NB4 (cell line): ENCODE measurements around the gene ACTR3C.

Experiments used
- CTCF ChIP-seq: IDR thresholded peaks from one replicate; pipeline ENCODE4 v1.5.1; 2012; ENCODE audit warnings: low read depth, low read length
- MYC ChIP-seq: IDR thresholded peaks from 2 replicates; pipeline ENCODE4 v1.6.1; 2011; ENCODE audit warnings: low read depth, low read length
- POLR2A ChIP-seq: IDR thresholded peaks from 2 replicates; pipeline ENCODE4 v1.6.1; 2011; ENCODE audit warnings: mild to moderate bottlenecking; ENCODE audit not compliant: insufficient read length; ENCODE audit errors: extremely low read depth

- TF ChIP-seq CTCF = no peak
- TF ChIP-seq POLR2A = no peak
- TF ChIP-seq MYC = no peak
Observed at GRCh38 chr7:150336746-150337145, 13.4 kb upstream of the ACTR3C start.
